ENCODE measurements around the gene STKLD1. TPM values are rescaled to one million over a fixed set of nuclear protein-coding genes. Genes with fewer than 3 reads are reported as not detected.

STKLD1 gene
- total and polyA plus RNA-seq, 9 of the 15 experiments (the other 6 are each of a cell fraction or from before 2014, with no cell fraction given), result 0.10 to 0.65 (median 0.33) TPM; not detected in 2

GRCh38 chr9:133335924-133336811 is 40.0 kb upstream of the STKLD1 start, which contains the start of gene SURF6 (continued):
- TF ChIP-seq WHSC1 (IDR thresholded peaks at IDR 0.05; ENCODE audit: low read length), result no peak
- no peak for TF ChIP-seq HMG20B (CRISPR knock-in tag; IDR thresholded peaks at IDR 0.05)
- TF ChIP-seq SMAD2 (IDR thresholded peaks at IDR 0.05; ENCODE audit: low read depth, low read length), result no peak
- no peak; the same call in 1 of the 2 replicates for TF ChIP-seq LEF1 (IDR thresholded peaks at IDR 0.05)
- TF ChIP-seq TBL1XR1 (IDR thresholded peaks at IDR 0.05; ENCODE audit: low read length in 2 of 2), result peak; percentile 58 to 71; a peak in 1 of 4 replicates
- TF ChIP-seq, protein P1, sequence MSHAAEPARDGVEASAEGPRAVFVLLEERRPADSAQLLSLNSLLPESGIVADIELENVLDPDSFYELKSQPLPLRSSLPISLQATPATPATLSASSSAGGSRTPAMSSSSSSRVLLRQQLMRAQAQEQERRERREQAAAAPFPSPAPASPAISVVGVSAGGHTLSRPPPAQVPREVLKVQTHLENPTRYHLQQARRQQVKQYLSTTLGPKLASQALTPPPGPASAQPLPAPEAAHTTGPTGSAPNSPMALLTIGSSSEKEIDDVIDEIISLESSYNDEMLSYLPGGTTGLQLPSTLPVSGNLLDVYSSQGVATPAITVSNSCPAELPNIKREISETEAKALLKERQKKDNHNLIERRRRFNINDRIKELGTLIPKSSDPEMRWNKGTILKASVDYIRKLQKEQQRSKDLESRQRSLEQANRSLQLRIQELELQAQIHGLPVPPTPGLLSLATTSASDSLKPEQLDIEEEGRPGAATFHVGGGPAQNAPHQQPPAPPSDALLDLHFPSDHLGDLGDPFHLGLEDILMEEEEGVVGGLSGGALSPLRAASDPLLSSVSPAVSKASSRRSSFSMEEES (CRISPR knock-in tag; IDR thresholded peaks at IDR 0.05), result no peak
- TF ChIP-seq PHF8 (IDR thresholded peaks at IDR 0.05; ENCODE audit: borderline replicate concordance, low read length), result peak; percentile 88; the same call in 1 of the 2 replicates
- TF ChIP-seq, protein P2, sequence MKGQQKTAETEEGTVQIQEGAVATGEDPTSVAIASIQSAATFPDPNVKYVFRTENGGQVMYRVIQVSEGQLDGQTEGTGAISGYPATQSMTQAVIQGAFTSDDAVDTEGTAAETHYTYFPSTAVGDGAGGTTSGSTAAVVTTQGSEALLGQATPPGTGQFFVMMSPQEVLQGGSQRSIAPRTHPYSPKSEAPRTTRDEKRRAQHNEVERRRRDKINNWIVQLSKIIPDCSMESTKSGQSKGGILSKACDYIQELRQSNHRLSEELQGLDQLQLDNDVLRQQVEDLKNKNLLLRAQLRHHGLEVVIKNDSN (CRISPR knock-in tag; IDR thresholded peaks at IDR 0.05), result peak; percentile 76
- peak; percentile 89 for TF ChIP-seq FUS (optimal IDR thresholded peaks at IDR 0.05; ENCODE audit: low read depth, low read length)
- TF ChIP-seq CSDE1 (IDR thresholded peaks at IDR 0.05), result no peak
- TF ChIP-seq ZNF197 (CRISPR knock-in tag; IDR thresholded peaks at IDR 0.05; ENCODE audit: low read depth), result no peak
- TF ChIP-seq, protein P3, sequence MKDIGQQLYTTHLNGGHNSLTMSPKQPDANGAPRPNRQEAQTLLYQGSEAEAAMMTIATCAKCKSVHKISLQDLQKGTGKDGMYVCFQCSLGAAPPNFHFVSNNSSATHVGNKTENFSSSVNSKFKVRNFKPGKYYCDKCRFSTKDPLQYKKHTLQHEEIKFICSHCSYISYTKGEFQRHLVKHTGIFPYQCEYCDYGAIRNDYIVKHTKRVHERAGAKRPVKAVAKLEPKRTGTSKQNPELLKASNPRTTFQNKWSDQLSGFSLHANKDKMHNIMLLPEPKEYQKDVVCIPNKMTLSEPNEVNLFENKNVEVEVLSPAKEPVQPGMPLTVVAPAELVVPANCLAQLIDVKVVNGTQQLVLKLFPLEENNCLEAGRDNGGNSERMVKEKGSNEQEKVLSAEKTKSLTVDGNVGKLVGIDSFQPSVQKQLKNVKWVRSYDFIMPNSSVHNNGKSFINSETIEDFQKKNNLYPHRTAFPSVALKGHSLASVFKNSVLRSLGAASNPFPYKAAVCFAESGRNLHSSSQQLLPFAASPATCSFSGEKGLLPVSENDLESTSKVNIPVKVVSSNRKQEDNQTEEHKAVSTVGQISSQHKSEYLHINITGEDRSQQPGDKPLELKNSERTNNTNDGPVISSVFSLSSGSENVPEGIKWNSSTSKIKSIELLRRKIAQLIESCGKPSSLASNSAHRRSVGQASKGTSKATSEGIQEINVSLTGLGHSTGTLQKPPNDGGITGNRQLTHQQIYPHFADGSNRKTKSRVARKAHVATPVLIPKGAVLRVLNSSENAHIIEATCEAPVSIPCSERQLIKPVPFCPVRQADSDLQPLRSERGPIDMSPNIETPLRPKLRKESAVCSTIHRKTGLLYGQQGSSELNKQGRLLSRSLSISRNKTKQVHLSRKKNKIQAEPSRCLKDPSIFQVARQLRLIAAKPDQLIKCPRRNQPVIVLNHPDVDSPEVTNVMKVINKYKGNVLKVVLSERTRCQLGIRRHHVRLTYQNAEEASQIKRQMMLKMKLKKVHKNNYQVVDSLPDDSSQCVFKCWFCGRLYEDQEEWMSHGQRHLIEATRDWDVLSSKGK (CRISPR knock-in tag; IDR thresholded peaks at IDR 0.05), result no peak
- peak; percentile 97 for TF ChIP-seq EP400 (IDR thresholded peaks at IDR 0.05)
- no peak for TF ChIP-seq CEBPZ (IDR thresholded peaks at IDR 0.05; ENCODE audit: borderline replicate concordance, low read depth, low read length)
- TF ChIP-seq ZNF589 (CRISPR knock-in tag; IDR thresholded peaks at IDR 0.05; ENCODE audit: low read depth), result 0 out of 2 replicates have a peak, but pooled peaks have one; percentile 70
- no peak for TF ChIP-seq POLR3G (IDR thresholded peaks at IDR 0.05; ENCODE audit: extremely low read depth, insufficient read length, insufficient replicate concordance)
- no peak for TF ChIP-seq PCBP2 (IDR thresholded peaks at IDR 0.05; ENCODE audit: low read depth, low read length, poor library complexity, severe bottlenecking)

Data from K562 (cell line).